ENCODE results near the gene ASB10. TPM values are rescaled to one million over a fixed set of nuclear protein-coding genes. Genes with fewer than 3 reads are reported as not detected.
A peak's percentile ranks its signal among the peaks of the same experiment; 100 is the strongest.

ASB10 gene
- total and polyA plus RNA-seq, 2 of the 4 experiments (the other 2 are of a cell fraction) = not detected

DNA sequence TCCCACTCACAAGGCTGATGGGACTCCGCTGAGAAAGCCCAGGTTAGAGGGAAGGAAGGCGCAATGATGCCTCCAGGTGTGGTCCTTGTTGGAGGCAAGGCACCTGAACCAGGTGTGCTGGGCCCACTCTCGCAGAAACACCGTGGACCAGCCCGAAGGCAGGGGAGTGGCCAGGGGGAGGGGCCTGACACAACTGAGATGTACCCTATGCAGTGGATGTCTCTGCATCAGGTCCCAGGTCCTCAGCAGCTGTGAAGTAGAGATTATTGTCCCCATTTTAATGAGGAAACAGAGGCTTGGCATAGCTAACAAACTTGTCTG lies 51.6 kb downstream of the ASB10 start:
- Histone ChIP-seq H4K8ac (ENCODE audit: low read depth in 2 of 2, low read length in 2 of 2) (no peak overlapping the region), H3K14ac (replicated peaks; ENCODE audit: low read depth, low read length) (no peak overlapping the region), H4K5ac (ENCODE audit: low read depth, low read length) (no peak overlapping the region), H3K27ac (ENCODE audit: insufficient read depth, low read length) (no peak overlapping the region), H2AFZ (replicated peaks; ENCODE audit: low read length, poor library complexity) (peak overlapping the region; percentile 17), H2BK20ac (ENCODE audit: low read depth, low read length) (no peak overlapping the region), H2BK15ac (ENCODE audit: low read depth, low read length) (no peak overlapping the region), H2AK9ac (replicated peaks; ENCODE audit: low read depth, low read length, poor library complexity) (no peak overlapping the region), H3K9me3 (ENCODE audit: control insufficient read depth, insufficient read depth, low read length) (no peaks in the 10 kb centered on the region), H3K4me3 (ENCODE audit: insufficient read depth, low read depth, low read length) (no peak overlapping the region), H3K9ac (ENCODE audit: low read depth, low read length) (no peak overlapping the region), H3K9me1 (ENCODE audit: insufficient read depth, low read length) (no peaks in the 10 kb centered on the region; the same call in 1 of the 2 replicates), H3K56ac (ENCODE audit: extremely low read depth, insufficient read depth, low read length) (no peak overlapping the region), H4K20me1 (ENCODE audit: insufficient read depth, low read length) (no peaks in the 10 kb centered on the region; the same call in 1 of the 2 replicates), H3K23ac (ENCODE audit: low read depth, low read length) (no peak overlapping the region), H3K4ac (ENCODE audit: low read depth, low read length) (no peak overlapping the region), H3K4me1 (ENCODE audit: control insufficient read depth, insufficient read depth, low read length) (no peaks in the 10 kb centered on the region), H3K36me3 (ENCODE audit: control insufficient read depth, insufficient read depth, low read length) (peaks cover 77% of the 10 kb centered on the region), H4K91ac (ENCODE audit: insufficient read depth, low read depth, low read length) (no peak overlapping the region), H2AK5ac (ENCODE audit: low read depth, low read length) (no peak overlapping the region), H3K27me3 (ENCODE audit: control insufficient read depth, insufficient read depth, low read length) (no peaks in the 10 kb centered on the region), H3K4me2 (ENCODE audit: low read depth, low read length) (no peak overlapping the region), H3K18ac (ENCODE audit: low read depth, low read length) (no peak overlapping the region), H3K79me1 (ENCODE audit: low read depth in 1 of 2, low read length in 2 of 2) (peaks cover 0 to 4% of the 10 kb centered on the region in 2 experiments; a peak in 2 of 4 replicates), H2BK5ac (ENCODE audit: low read depth, low read length, poor library complexity, severe bottlenecking) (no peak overlapping the region), H2BK120ac (ENCODE audit: low read depth, low read length) (no peak overlapping the region)
- no TSS peak for BruUV-seq (replicated peaks)
- in situ Hi-C loops (cut with MboI; ENCODE audit: low sequenced_read_pairs) (no loop called here), dilution Hi-C loops (cut with HindIII; ENCODE audit: low sequenced_read_pairs, unreplicated experiment) (no loop called here), intact Hi-C loops (cut with micrococcal nuclease) (no loop called here)
- ChIA-PET CTCF (interaction anchor here (0.5 kb wide), 1 partner anchor 28 kb away, joined by 3 read pairs; no protein-coding TSS in a partner anchor), POLR2A (ENCODE audit: unreplicated experiment) (no interaction called here)
- WGBS, 2 experiments (ENCODE audit: extremely low coverage in 2 of 2, insufficient read length in 1 of 2) = 100% methylated on average over 1 of the region's 5 CpGs; no CpG with 5 or more reads in 1 of the 2 experiments
- ATAC-seq (ENCODE audit: low read depth) (no peak), DNase-seq (no peak)
- TF ChIP-seq MAFK (IDR thresholded peaks at IDR 0.05; ENCODE audit: low read depth, low read length) (no peak), CEBPB (IDR thresholded peaks at IDR 0.05; ENCODE audit: low read depth, low read length) (no peak), RCOR1 (IDR thresholded peaks at IDR 0.05; ENCODE audit: insufficient replicate concordance, low read length) (no peak), NFE2L2 (IDR thresholded peaks at IDR 0.05; ENCODE audit: low read depth, low read length) (no peak), MXI1 (IDR thresholded peaks at IDR 0.05; ENCODE audit: borderline replicate concordance, low read depth, low read length) (no peak), RAD21 (IDR thresholded peaks at IDR 0.05; ENCODE audit: low read length) (no peak), SMC3 (IDR thresholded peaks at IDR 0.05; ENCODE audit: low read depth, low read length) (no peak), FOS (IDR thresholded peaks at IDR 0.05; ENCODE audit: low read depth, low read length) (no peak)
- TF ChIP-seq, protein P1, sequence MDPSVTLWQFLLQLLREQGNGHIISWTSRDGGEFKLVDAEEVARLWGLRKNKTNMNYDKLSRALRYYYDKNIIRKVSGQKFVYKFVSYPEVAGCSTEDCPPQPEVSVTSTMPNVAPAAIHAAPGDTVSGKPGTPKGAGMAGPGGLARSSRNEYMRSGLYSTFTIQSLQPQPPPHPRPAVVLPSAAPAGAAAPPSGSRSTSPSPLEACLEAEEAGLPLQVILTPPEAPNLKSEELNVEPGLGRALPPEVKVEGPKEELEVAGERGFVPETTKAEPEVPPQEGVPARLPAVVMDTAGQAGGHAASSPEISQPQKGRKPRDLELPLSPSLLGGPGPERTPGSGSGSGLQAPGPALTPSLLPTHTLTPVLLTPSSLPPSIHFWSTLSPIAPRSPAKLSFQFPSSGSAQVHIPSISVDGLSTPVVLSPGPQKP (IDR thresholded peaks at IDR 0.05; ENCODE audit: borderline replicate concordance, low read depth, low read length) = no peak

All from IMR-90 (cell line).